Measurements from ENCODE around the gene WDPCP.
"Not testable (repeated sequence)": the region's sequence is repeated elsewhere in the genome, so short reads cannot be mapped to it uniquely, and the experiment has no call there.

Gene WDPCP

GRCh38 chr2:63340443-63340842, 247.8 kb downstream of the WDPCP start:
- H3K27me3 Mint-ChIP-seq, result no peaks in the 10 kb centered on the region
- H3K4me3 Mint-ChIP-seq, result no peak overlapping the region
- no peak overlapping the region for H3K27ac Mint-ChIP-seq
- H3K36me3 Mint-ChIP-seq, result peaks cover 25% of the 10 kb centered on the region
- H3K9me3 Mint-ChIP-seq, result peaks cover 29% of the 10 kb centered on the region
- no peaks in the 10 kb centered on the region for H3K4me1 Mint-ChIP-seq

DNA sequence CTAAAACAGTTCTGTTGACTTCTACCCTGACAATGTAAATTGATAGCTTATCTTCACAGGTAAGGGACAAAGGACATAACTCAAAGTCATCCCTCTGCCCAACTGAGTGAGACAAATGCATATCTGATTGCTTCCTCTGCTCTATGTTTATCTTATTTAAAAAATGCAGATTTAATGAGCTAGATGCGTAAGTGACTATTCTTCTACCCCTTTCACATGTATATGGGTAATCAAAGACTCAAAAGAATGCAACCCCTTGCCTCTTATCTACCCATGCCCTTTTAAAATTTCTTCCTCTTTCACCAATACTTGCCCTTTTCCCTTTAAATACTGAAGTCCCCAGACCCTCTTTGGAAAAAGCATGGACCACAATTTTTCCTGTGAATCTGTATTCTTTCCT, 253.4 kb downstream of the WDPCP start:
- peaks cover 17% of the 10 kb centered on the region for H3K9me3 Mint-ChIP-seq
- H3K36me3 Mint-ChIP-seq, result peaks cover 16% of the 10 kb centered on the region
- H3K27me3 Mint-ChIP-seq, result no peaks in the 10 kb centered on the region
- H3K4me1 Mint-ChIP-seq, result no peaks in the 10 kb centered on the region
- H3K4me3 Mint-ChIP-seq, result no peak overlapping the region
- no peak overlapping the region for H3K27ac Mint-ChIP-seq

DNA sequence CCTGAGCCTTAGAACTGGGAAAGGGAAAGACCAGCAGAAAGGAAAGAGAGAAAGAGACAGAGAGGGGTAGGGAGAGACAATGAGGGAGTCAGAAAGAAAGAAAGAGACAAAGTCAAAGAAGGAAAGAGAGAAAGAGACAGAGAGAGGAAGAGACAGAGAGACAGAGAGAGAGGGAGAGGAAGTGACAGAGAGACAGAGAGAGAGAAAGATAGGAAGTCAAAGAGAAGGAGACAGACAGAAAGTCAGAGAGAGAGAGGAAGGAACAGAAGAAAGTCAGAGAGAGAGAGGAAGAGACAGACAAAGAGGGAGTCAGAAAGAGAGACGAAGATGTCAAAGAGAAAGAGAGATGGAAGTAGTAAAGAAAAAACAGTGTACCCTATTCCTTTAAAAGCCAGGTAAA, 261.8 kb downstream of the WDPCP start:
- peaks cover 32% of the 10 kb centered on the region for H3K36me3 Mint-ChIP-seq
- no peaks in the 10 kb centered on the region for H3K27me3 Mint-ChIP-seq
- H3K4me1 Mint-ChIP-seq, result no peaks in the 10 kb centered on the region
- no peak overlapping the region for H3K27ac Mint-ChIP-seq
- no peak overlapping the region for H3K4me3 Mint-ChIP-seq
- H3K9me3 Mint-ChIP-seq, result peaks cover 13% of the 10 kb centered on the region

- peaks cover 15% of the 10 kb centered on the region for H3K9me3 Mint-ChIP-seq
- H3K4me3 Mint-ChIP-seq, H3K27ac Mint-ChIP-seq, H3K4me1 Mint-ChIP-seq, H3K27me3 Mint-ChIP-seq: not testable (repeated sequence)
- H3K36me3 Mint-ChIP-seq, result peaks cover 29% of the 10 kb centered on the region
These were observed 264.6 kb downstream of the WDPCP start for GRCh38 chr2:63323662-63324061.

- H3K4me1 Mint-ChIP-seq, H3K27ac Mint-ChIP-seq, H3K27me3 Mint-ChIP-seq, H3K4me3 Mint-ChIP-seq: not testable (repeated sequence)
- Mint-ChIP-seq H3K36me3 (peaks cover 26% of the 10 kb centered on the region), H3K9me3 (peaks cover 19% of the 10 kb centered on the region)
These were observed 266.3 kb downstream of the WDPCP start for GRCh38 chr2:63321973-63322372.

DNA sequence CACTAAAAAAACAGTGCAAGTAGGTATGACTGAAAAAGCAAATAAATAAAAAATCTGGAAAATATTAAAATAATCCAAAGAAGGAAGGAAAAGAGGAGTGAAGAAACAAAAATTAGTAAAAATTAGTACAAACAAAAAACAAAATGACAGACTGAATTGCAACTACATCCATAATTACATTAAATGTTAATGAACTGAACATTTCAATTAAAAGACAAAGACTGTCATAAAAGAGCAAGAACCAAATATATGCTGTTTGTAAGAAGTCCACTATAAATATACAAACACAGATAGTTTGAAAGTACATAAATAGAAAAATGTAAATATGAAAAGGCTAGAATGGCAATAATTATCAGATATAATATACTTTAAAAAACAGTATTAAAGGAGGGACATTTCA, 267.6 kb downstream of the WDPCP start:
- no peak overlapping the region for H3K27ac Mint-ChIP-seq
- H3K27me3 Mint-ChIP-seq, result no peaks in the 10 kb centered on the region
- H3K4me3 Mint-ChIP-seq, result no peak overlapping the region
- peaks cover 23% of the 10 kb centered on the region for H3K9me3 Mint-ChIP-seq
- H3K36me3 Mint-ChIP-seq, result peaks cover 24% of the 10 kb centered on the region
- no peaks in the 10 kb centered on the region for H3K4me1 Mint-ChIP-seq

- Mint-ChIP-seq H3K27ac (no peak overlapping the region), H3K4me3 (no peak overlapping the region), H3K9me3 (peaks cover 17% of the 10 kb centered on the region), H3K4me1 (no peaks in the 10 kb centered on the region), H3K27me3 (no peaks in the 10 kb centered on the region), H3K36me3 (peaks cover 71% of the 10 kb centered on the region)
These were observed 277.7 kb downstream of the WDPCP start for GRCh38 chr2:63310614-63311013.

- Mint-ChIP-seq H3K9me3 (peaks cover 5% of the 10 kb centered on the region), H3K36me3 (peaks cover 41% of the 10 kb centered on the region), H3K27me3 (no peaks in the 10 kb centered on the region), H3K4me1 (no peaks in the 10 kb centered on the region), H3K4me3 (no peak overlapping the region), H3K27ac (no peak overlapping the region)
These were observed 286.8 kb downstream of the WDPCP start for GRCh38 chr2:63301481-63301880.

GRCh38 chr2:63300835-63301234, 287.4 kb downstream of the WDPCP start:
- peaks cover 37% of the 10 kb centered on the region for H3K36me3 Mint-ChIP-seq
- no peaks in the 10 kb centered on the region for H3K27me3 Mint-ChIP-seq
- no peaks in the 10 kb centered on the region for H3K4me1 Mint-ChIP-seq
- H3K9me3 Mint-ChIP-seq, result peaks cover 9% of the 10 kb centered on the region
- no peak overlapping the region for H3K4me3 Mint-ChIP-seq
- H3K27ac Mint-ChIP-seq, result no peak overlapping the region

- Mint-ChIP-seq H3K27ac (no peak overlapping the region), H3K4me3 (no peak overlapping the region), H3K36me3 (peaks cover 23% of the 10 kb centered on the region), H3K27me3 (no peaks in the 10 kb centered on the region), H3K4me1 (no peaks in the 10 kb centered on the region), H3K9me3 (peaks cover 24% of the 10 kb centered on the region)
These were observed 300.3 kb downstream of the WDPCP start for GRCh38 chr2:63287956-63288355.

- Mint-ChIP-seq H3K36me3 (peaks cover 23% of the 10 kb centered on the region), H3K9me3 (peaks cover 27% of the 10 kb centered on the region)
- not testable (repeated sequence) for H3K27me3 Mint-ChIP-seq, H3K27ac Mint-ChIP-seq, H3K4me3 Mint-ChIP-seq, H3K4me1 Mint-ChIP-seq
These were observed 301.8 kb downstream of the WDPCP start for GRCh38 chr2:63286520-63286919.

GRCh38 chr2:63283273-63283672, 305.0 kb downstream of the WDPCP start:
- Mint-ChIP-seq H3K27me3 (no peaks in the 10 kb centered on the region), H3K36me3 (peaks cover 25% of the 10 kb centered on the region), H3K9me3 (peaks cover 47% of the 10 kb centered on the region), H3K27ac (no peak overlapping the region), H3K4me1 (no peaks in the 10 kb centered on the region), H3K4me3 (no peak overlapping the region)

DNA sequence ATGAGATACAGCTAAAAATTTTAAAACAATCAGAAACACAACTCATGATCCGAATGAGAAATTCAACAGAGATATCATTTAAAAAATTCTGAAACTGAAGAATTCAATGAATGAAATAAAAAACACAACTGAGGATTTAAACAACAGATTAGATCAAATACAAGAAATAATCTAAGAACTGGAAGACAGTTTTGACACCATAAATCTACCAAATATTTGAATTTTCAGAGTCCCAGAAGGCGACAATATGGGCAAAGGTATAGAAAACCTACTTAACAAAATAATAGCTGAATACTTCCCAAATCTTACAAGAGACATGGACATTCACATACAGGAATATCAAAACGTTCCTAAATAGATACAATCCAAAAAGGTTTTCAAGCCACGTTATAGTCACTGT, 315.7 kb downstream of the WDPCP start:
- peaks cover 46% of the 10 kb centered on the region for H3K9me3 Mint-ChIP-seq

DNA sequence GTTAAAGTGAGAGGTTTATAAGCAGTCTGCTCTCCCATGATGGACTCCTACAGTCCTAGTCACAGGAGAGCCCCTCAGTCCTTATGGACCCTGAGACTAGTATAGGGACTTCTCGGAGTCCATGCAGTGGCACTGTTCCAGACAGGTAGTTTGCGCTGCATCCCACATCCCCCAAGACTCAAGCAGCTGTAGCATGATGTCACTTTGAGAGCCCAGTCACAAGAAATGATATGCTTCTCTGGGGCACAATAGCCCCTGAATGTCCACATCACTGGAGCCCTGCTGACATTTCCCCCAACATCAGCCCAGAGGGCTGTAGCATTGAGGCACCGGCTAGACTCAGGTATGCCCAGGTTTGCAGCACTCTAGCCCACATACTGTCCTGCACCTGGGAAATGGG, 317.6 kb downstream of the WDPCP start:
- Mint-ChIP-seq H3K36me3 (peaks cover 34% of the 10 kb centered on the region), H3K27me3 (no peaks in the 10 kb centered on the region), H3K4me1 (no peaks in the 10 kb centered on the region), H3K9me3 (peaks cover 37% of the 10 kb centered on the region), H3K27ac (no peak overlapping the region), H3K4me3 (no peak overlapping the region)

More for the DNA sequence above, 315.7 kb downstream of the WDPCP start:
- H3K4me3 Mint-ChIP-seq, result no peak overlapping the region
- H3K27ac Mint-ChIP-seq, result no peak overlapping the region
- peaks cover 45% of the 10 kb centered on the region for H3K36me3 Mint-ChIP-seq
- H3K27me3 Mint-ChIP-seq, result no peaks in the 10 kb centered on the region
- H3K4me1 Mint-ChIP-seq, result no peaks in the 10 kb centered on the region

GRCh38 chr2:63268946-63269345, 319.3 kb downstream of the WDPCP start:
- no peak overlapping the region for H3K27ac Mint-ChIP-seq
- peaks cover 31% of the 10 kb centered on the region for H3K36me3 Mint-ChIP-seq
- peaks cover 41% of the 10 kb centered on the region for H3K9me3 Mint-ChIP-seq
- H3K4me1 Mint-ChIP-seq, result no peaks in the 10 kb centered on the region
- H3K27me3 Mint-ChIP-seq, result no peaks in the 10 kb centered on the region
- H3K4me3 Mint-ChIP-seq, result no peak overlapping the region

DNA sequence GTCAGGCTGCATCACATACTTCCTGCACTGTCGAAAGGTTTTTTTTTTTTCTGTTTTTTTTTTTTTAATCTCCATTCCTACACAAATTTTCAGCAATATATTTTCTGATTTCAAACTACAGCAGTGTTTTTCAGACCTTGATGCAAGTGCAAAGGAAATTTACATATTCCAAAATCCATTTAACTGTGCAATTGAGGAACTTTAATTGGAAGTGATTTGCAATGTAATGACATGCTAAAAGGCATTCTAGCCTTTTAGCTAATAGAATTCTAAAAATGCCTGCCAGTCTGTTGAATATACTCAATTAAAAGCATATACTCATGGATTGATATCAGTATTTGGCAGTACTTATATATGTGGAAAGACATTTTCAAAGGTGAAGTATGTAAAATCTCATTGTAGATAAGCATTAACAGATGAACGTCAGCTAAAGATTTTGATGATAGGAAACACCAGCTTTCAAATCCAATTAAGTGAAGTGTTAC, 327.1 kb downstream of the WDPCP start:
- Mint-ChIP-seq H3K36me3 (peaks cover 13% of the 10 kb centered on the region), H3K4me1 (peaks cover 7% of the 10 kb centered on the region), H3K9me3 (peaks cover 14% of the 10 kb centered on the region), H3K27me3 (no peaks in the 10 kb centered on the region), H3K27ac (no peak overlapping the region), H3K4me3 (no peak overlapping the region)

- H3K36me3 Mint-ChIP-seq, result peaks cover 14% of the 10 kb centered on the region
- peaks cover 15% of the 10 kb centered on the region for H3K9me3 Mint-ChIP-seq
- no peak overlapping the region for H3K27ac Mint-ChIP-seq
- no peaks in the 10 kb centered on the region for H3K27me3 Mint-ChIP-seq
- no peak overlapping the region for H3K4me3 Mint-ChIP-seq
- peaks cover 7% of the 10 kb centered on the region for H3K4me1 Mint-ChIP-seq
These were observed 330.8 kb downstream of the WDPCP start for GRCh38 chr2:63257473-63257872.
